Hematopoietic multipotent progenitor cell treated with erythropoietin and hydrocortisone succinate and interleukin-3 and kit ligand, for 8 days (in vitro differentiated cells): ENCODE results near the gene HIF3A.
"Not testable (repeated sequence)": the region's sequence is repeated elsewhere in the genome, so short reads cannot be mapped to it uniquely, and the experiment has no call there.

Experiments
- DNase-seq: peaks from one replicate; pipeline ENCODE4 v3.0.0-alpha.2; 2015

HIF3A gene

GRCh38 chr19:46296722-46297461 is at the start of gene HIF3A:
Gene HIF3A (plus strand): TSS chr19:46297042. CDS start chr19:46297077, 35 bp downstream.
- DNase-seq, result no peak

- no peak for DNase-seq
Measured at GRCh38 chr19:46250076-46250735, 46.6 kb upstream of the HIF3A start.

- DNase-seq, result no peak
Measured at GRCh38 chr19:46251416-46251815, 45.4 kb upstream of the HIF3A start.

DNA sequence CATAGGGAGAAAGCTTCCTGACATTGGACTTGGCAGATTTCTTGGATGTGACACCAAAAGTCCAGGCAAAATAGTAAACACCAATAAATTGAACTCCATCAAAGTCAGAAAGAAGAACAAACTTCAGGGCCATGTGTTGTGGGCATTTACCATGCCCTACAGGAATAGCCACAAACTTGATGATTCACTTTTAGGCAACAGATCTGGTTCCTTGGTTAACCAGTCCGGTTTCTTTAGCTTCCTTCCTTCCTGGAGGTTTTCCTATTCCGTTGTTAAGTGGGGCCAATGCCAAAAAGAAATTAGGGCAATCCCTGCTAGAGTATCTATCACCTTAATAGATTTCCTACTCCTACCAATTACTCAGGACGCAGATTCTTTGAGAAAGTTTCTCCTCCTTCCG is 42.1 kb upstream of the HIF3A start:
- DNase-seq, result no peak

DNA sequence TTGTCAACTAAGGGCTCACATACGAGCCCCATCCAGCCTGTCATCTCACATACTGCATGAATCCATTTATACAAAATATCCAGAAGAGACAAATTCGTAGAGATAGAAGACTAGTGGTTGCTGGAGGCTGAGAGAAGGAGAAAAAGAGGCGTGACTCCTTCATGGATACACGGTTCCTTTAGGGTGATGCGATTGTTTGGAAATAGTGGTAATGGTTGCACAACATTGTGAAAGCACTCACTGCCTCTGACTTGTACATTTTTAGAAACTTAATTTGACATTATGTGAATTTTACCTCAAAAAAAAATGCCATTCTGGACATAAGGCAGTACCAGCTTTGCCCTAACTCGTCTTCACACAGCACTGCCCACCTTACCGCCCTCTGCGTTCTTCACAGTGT is 40.0 kb upstream of the HIF3A start:
- no peak for DNase-seq

- DNase-seq, result not testable (repeated sequence)
Measured at GRCh38 chr19:46261501-46261900, 35.3 kb upstream of the HIF3A start.

DNA sequence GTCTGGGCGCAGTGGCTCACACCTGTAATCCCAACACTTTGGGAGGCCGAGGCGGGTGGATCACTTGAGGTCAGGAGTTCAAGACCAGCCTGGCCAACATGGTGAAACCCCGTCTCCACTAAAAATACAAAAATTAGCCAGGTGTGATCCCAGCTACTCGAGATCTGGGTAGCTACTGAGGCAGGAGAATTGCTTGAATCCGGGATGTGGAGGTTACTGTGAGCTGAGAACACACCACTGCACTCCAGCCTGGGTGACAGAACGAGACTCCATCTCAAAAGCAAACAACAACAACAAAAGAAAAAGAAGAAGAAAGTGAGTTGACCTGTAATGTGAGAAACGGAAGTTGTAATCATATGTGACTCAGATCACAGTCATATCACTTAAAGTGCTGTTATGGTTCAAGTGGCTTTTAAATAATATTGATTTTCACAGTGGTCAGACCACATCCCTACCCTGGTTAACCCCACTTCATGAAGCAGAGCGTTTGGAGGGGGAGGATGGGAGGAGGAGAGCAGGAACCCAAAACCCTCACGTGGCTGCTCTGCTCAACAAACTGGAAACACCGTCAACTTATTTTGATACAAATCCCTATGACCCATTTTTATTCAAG is 34.1 kb upstream of the HIF3A start:
- DNase-seq, result peak; percentile 2

- not testable (repeated sequence) for DNase-seq
Measured at GRCh38 chr19:46264801-46265200, 32.0 kb upstream of the HIF3A start.

DNA sequence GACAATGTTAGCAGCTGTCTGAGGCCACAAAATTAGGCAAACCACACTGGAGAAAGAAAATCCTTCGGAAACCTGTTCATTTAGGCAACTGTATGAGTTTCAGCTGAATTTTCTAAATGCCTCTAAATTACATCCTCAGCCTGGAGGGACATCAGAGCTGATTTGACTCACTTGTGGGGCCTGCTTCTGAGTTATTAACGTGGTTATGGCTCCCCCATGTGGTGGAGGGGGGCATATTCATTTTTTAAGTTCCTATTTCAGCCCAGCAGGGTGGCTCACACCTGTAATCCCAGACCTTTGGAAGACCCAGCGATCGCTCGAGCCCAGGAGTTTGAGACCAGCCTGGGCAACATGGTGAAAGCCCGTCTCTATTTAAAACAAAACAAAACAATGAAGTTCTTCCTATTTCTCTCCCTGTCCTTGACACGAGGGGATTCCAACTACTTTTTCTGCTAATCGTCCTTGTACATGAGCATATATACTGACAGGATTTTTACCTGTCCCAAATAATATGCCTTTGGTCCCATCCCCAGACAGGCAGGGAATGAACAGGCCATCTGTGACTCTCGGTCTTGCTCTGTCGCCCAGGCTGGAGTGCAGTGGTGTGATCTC is 31.5 kb upstream of the HIF3A start:
- peak; percentile 71 for DNase-seq

DNA sequence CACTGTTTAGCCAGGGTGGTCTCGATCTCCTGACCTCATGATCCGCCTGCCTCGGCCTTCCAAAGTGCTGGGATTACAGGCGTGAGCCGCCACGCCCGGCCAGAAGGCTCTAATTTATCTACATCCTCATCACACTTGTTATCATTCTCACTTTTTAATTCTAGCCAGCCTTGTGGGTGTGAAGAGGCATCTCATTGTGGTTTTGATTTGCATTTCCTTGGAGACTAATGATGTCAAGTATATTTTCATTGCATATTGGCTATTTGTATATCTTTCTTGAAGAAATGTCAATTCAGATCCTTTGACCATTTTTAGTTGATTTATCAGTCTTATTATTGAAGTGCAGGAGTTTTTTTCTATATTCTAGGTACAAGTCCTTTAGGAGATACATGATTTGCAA is 27.7 kb upstream of the HIF3A start:
- DNase-seq, result no peak

- DNase-seq, result no peak
Measured at GRCh38 chr19:46270521-46271256, 26.2 kb upstream of the HIF3A start.

- no peak for DNase-seq
Measured at GRCh38 chr19:46271481-46272197, 25.2 kb upstream of the HIF3A start.

DNA sequence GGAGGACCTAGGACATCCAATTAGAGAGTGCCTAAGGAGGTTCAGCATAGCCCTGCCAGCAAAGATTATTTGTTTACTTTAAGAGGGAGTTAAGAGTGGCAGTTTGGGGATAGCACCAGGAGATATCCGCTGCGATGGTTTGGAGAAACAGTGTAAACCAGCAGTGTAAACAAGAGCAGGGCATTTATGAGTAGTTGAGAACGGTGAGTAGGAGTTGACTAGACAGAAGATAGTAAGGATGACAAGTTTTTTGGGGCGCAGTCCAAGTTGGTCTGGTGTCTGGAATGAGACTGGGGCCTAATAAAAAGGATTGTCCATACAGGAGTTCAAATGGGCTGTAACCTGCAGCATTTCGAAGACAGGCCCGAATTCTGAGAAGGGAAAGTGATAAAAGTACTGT is 22.9 kb upstream of the HIF3A start:
- DNase-seq, result not testable (repeated sequence)

GRCh38 chr19:46279177-46279576 is 17.7 kb upstream of the HIF3A start:
- DNase-seq, result no peak

DNA sequence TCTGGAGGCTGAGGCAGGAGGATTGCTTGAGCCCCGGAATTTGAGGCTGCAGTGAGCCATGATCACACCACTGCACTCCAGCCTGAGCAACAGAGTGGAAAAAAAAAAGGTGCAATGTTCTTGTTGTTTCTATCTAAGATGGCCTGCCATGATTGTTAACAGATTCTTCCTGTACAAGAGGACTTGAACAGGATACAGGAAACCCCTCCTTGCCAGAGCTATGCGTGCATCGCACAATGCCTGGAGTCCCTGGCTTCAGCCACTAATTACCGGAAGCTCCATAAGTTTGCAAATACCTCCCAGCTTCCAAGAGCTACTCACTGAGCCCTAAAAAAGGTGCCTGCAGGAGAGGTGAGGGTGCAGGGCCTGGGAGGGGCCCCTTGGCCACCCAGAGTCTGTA is 13.1 kb upstream of the HIF3A start:
- no peak for DNase-seq

GRCh38 chr19:46284635-46285034 is 12.2 kb upstream of the HIF3A start:
- DNase-seq, result no peak

- no peak for DNase-seq
Measured at GRCh38 chr19:46287585-46287984, 9.3 kb upstream of the HIF3A start.

GRCh38 chr19:46288896-46289588 is 7.8 kb upstream of the HIF3A start:
- peak; percentile 26 for DNase-seq

DNA sequence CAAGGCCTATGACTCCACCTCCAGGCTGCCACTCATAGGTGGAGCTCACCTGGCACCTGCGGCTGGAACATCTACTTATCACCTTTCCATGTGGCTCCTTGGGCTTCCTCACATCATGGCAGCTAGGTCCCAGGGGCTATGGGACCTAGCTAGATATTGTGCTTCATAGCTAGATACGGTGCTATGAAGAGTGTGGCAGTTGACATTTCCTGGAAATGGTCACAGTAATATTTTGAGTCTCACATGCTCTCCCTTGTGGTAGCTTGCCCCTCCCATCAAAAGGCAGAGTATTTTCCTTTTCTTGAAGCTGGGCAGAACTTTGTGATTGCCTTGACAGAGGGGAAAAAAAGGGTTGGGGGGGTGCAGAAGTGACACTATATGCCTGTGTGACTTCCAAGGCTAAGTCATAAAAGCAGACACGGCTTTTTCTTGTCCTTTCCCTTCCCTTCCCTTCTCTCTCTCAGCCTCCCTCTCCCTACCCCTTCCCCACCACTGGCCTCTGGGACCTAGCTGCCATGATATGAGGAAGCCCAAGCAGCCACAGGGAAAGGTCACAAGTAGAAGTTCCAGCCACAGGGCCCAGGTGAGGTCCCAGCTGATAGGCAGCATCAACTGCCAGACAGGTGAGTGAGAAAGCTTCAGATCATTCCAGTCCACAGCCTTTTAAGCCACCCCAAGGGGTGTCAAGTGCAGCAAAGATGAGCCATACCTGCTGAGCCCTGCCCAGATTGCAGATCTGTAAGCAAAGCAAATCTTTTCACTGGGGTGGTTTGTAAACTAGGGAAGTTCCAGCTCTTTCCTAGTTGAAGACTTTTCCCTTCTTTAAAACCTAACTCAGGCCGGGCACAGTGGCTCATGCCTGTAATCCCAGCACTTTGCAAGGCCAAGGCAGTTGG is 6.9 kb upstream of the HIF3A start:
- DNase-seq, result no peak

- no peak for DNase-seq
Measured at GRCh38 chr19:46291829-46292228, 5.0 kb upstream of the HIF3A start.

DNA sequence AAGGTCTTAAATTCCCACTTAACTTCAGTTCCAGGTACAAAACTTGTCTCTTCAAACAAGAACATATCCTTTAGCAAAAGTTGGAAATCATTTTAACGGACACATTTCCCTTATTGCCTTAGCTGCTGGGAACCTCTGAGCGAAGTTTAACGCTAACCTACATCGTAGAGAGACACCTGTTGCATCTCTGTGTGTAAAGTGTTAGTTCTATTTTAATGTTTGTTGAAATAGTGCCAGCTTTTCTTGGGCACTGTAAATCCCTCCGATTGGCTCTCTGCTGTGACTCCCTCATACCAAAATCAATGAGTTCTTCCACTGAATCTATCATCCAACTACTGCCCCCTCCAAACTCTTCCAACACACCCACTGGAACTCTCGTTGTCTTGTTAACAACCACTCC is 2.3 kb upstream of the HIF3A start:
- DNase-seq, result no peak
